Keratinocyte (primary cell): ENCODE measurements around the gene ATAD2B.

ENCODE experiments used
- EZH2 ChIP-seq: IDR thresholded peaks from one replicate; pipeline ENCODE4 v1.6.1; 2012; ENCODE audit warnings: inconsistent platforms, mild to moderate bottlenecking, low read length, moderate library complexity
- TF ChIP-seq, protein P1 (sequence below), 3 experiments: IDR thresholded peaks in 1 of 3; conservative IDR thresholded peaks in 1 of 3; optimal IDR thresholded peaks in 1 of 3; 2 replicates in 2 of 3; 3 replicates in 1 of 3; pipeline versions ENCODE3 to v1.5.1; 2011; ENCODE audit warnings: low read length in 3 of 3, mild to moderate bottlenecking in 3 of 3, moderate library complexity in 2 of 3, control low read depth in 1 of 3, inconsistent platforms in 1 of 3; ENCODE audit not compliant: insufficient read depth in 2 of 3; ENCODE audit errors: extremely low read depth in 1 of 3

DNA sequence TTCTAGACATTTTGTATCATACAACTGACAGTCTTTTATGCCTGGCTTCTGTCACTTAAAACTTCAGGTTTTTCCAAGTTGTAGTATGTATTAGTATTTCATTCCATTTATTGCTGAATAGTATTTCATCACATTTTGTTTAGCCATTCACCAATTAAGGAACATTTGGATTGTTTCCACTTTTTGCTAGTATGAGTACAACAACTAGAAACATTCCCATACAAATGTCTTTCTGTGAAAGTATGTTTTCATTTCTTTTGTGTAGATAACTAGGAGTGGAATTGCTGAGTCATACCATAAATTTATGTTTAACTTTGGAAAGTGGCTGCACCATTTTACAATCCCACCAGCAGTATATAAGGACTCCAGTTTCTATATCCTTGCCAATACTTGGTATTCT lies 135.9 kb downstream of the ATAD2B start:
- TF ChIP-seq, protein P1, sequence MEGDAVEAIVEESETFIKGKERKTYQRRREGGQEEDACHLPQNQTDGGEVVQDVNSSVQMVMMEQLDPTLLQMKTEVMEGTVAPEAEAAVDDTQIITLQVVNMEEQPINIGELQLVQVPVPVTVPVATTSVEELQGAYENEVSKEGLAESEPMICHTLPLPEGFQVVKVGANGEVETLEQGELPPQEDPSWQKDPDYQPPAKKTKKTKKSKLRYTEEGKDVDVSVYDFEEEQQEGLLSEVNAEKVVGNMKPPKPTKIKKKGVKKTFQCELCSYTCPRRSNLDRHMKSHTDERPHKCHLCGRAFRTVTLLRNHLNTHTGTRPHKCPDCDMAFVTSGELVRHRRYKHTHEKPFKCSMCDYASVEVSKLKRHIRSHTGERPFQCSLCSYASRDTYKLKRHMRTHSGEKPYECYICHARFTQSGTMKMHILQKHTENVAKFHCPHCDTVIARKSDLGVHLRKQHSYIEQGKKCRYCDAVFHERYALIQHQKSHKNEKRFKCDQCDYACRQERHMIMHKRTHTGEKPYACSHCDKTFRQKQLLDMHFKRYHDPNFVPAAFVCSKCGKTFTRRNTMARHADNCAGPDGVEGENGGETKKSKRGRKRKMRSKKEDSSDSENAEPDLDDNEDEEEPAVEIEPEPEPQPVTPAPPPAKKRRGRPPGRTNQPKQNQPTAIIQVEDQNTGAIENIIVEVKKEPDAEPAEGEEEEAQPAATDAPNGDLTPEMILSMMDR (optimal IDR thresholded peaks at IDR 0.05 in 1 of 3, IDR thresholded peaks at IDR 0.05 in 1 of 3, conservative IDR thresholded peaks at IDR 0.05 in 1 of 3; ENCODE audit: extremely low read depth in 1 of 3, insufficient read depth in 2 of 3, low read length in 3 of 3), result no peak
- no peak for TF ChIP-seq EZH2
